WTC11 (cell line): Measurements from ENCODE around the gene XRCC1.

ENCODE experiments used
- E2F4 ChIP-seq: sonication (generic); formaldehyde crosslinking; IDR thresholded peaks from 2 replicates; pipeline ENCODE4 v1.8.1; 2022; ENCODE audit warnings: low read depth, mild to moderate bottlenecking, moderate library complexity, missing genetic modification reagents, borderline replicate concordance
- EMX1 ChIP-seq: fragments of 250-450 bp; sonication (Bioruptor Pico); IDR thresholded peaks from 2 replicates; pipeline ENCODE4 v1.8.0; 2021; ENCODE audit warnings: mild to moderate bottlenecking
- FOXK1 ChIP-seq: sonication (generic); formaldehyde crosslinking; IDR thresholded peaks from 2 replicates; pipeline ENCODE4 v1.8.0; 2022; ENCODE audit warnings: mild to moderate bottlenecking, moderate library complexity, missing genetic modification reagents
- IRF2 ChIP-seq: sonication (generic); formaldehyde crosslinking; IDR thresholded peaks from 2 replicates; pipeline ENCODE4 v1.8.0; 2022; ENCODE audit warnings: low read depth, missing genetic modification reagents, borderline replicate concordance
- JUN ChIP-seq: sonication (generic); formaldehyde crosslinking; IDR thresholded peaks from 2 replicates; pipeline ENCODE4 v1.8.0; 2023; ENCODE audit warnings: mild to moderate bottlenecking, missing genetic modification reagents
- MAX ChIP-seq: sonication (generic); formaldehyde crosslinking; IDR thresholded peaks from 2 replicates; pipeline ENCODE4 v1.8.0; 2022; ENCODE audit warnings: mild to moderate bottlenecking, missing genetic modification reagents
- TEAD4 ChIP-seq: sonication (generic); formaldehyde crosslinking; IDR thresholded peaks from 2 replicates; pipeline ENCODE4 v1.8.0; 2022; ENCODE audit warnings: mild to moderate bottlenecking, missing genetic modification reagents
- TP53 ChIP-seq: sonication (generic); formaldehyde crosslinking; IDR thresholded peaks from 2 replicates; pipeline ENCODE4 v1.8.1; 2023; ENCODE audit warnings: mild to moderate bottlenecking, missing genetic modification reagents
- ZBTB21 ChIP-seq: sonication (generic); formaldehyde crosslinking; IDR thresholded peaks from 2 replicates; pipeline ENCODE4 v1.8.1; 2023; ENCODE audit warnings: mild to moderate bottlenecking, missing genetic modification reagents, borderline replicate concordance
- ZNF416 ChIP-seq: fragments of 250-450 bp; sonication (Bioruptor Pico); IDR thresholded peaks from 2 replicates; pipeline ENCODE4 v1.9.0; 2021; ENCODE audit warnings: mild to moderate bottlenecking, inconsistent platforms
- TF ChIP-seq, protein P1 (sequence below): fragments of 200-600 bp; IDR thresholded peaks from 2 replicates; pipeline ENCODE4 v1.8.0; 2022; ENCODE audit warnings: antibody characterized with exemption

GRCh38 chr19:43620061-43621001 is 45.0 kb upstream of the XRCC1 start:
- no peak for TF ChIP-seq ZNF416 (CRISPR knock-in tag)
- no peak for TF ChIP-seq TEAD4 (CRISPR knock-in tag)
- TF ChIP-seq, protein P1, sequence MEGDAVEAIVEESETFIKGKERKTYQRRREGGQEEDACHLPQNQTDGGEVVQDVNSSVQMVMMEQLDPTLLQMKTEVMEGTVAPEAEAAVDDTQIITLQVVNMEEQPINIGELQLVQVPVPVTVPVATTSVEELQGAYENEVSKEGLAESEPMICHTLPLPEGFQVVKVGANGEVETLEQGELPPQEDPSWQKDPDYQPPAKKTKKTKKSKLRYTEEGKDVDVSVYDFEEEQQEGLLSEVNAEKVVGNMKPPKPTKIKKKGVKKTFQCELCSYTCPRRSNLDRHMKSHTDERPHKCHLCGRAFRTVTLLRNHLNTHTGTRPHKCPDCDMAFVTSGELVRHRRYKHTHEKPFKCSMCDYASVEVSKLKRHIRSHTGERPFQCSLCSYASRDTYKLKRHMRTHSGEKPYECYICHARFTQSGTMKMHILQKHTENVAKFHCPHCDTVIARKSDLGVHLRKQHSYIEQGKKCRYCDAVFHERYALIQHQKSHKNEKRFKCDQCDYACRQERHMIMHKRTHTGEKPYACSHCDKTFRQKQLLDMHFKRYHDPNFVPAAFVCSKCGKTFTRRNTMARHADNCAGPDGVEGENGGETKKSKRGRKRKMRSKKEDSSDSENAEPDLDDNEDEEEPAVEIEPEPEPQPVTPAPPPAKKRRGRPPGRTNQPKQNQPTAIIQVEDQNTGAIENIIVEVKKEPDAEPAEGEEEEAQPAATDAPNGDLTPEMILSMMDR: no peak
- TF ChIP-seq MAX (CRISPR knock-in tag): peak; percentile 32; the same call in 1 of the 2 replicates
- no peak for TF ChIP-seq IRF2 (CRISPR knock-in tag)
- TF ChIP-seq ZBTB21 (CRISPR knock-in tag): no peak
- no peak for TF ChIP-seq JUN (CRISPR knock-in tag)
- TF ChIP-seq TP53: no peak
- TF ChIP-seq E2F4 (CRISPR knock-in tag): no peak
- no peak for TF ChIP-seq FOXK1 (CRISPR knock-in tag)
- no peak for TF ChIP-seq EMX1 (CRISPR knock-in tag)
